ENCODE data around the gene CCNL2. TPM values are rescaled to one million over a fixed set of nuclear protein-coding genes. Genes with fewer than 3 reads are reported as not detected.
"Not testable (repeated sequence)": the region's sequence is repeated elsewhere in the genome, so short reads cannot be mapped to it uniquely, and the experiment has no call there.

CCNL2 gene
- total and polyA plus RNA-seq, 2 experiments from 2014 or later = 230 to 301 TPM

DNA sequence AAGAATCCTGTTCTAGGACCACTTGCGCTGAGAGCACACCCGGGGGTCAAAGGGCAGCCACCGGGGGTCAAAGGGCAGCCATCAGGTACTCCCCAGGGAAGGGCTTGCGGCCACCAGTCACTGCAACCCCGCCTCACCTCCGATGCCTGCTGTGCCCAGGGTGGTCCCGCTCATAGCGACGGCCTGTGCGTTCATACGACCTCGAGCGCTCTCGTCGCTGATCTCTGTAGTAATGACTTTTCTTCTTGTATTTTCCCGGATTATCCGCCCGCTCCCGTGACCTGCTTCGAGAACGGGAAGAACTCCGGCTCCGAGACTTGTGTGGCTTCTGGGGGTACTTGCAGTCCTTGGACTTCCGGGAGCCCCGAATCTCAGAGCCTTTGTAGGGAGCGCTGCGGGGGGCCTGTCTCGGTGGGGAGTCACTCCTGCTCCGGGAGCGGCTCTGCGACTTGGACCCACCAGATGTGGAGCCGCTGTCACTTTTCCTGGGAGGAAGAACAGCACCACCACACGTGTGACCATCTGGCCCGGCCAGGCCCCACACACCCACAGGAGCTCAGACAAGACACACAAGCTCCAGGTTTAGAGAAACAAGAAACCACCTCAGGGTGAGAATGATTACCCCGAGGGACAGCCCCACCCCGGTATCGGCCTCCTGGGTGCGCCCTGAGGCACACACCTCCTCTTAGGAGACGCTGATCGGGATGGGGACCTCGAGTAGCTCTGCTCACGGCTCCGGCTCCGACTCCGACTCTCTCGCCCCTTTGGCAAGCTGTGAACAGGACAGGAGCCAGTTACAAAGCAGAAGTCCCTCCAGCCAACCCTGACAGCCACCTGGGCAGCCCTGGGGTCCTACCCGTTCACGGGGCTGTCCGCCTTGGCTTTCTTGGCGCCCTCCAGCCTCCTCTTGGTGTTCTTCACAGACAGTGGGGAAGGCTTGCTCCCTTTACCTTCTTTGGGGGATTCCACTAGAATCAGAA is 11.7 kb downstream of the CCNL2 start:
- no peaks in the 10 kb centered on the region for H3K4me1 ChIP-seq (ENCODE audit: low read depth)
- no peak overlapping the region for H3K27ac ChIP-seq
- no peak overlapping the region for H3K4me3 ChIP-seq
- peaks cover 55% of the 10 kb centered on the region for H3K36me3 ChIP-seq
- H3K27me3 ChIP-seq = no peaks in the 10 kb centered on the region
- H3K9me3 ChIP-seq (ENCODE audit: low read depth) = no peaks in the 10 kb centered on the region
- DNase-seq (ENCODE audit: low read depth in 1 of 2, low spot score in 1 of 2) = no peak
- TF ChIP-seq, protein P1, sequence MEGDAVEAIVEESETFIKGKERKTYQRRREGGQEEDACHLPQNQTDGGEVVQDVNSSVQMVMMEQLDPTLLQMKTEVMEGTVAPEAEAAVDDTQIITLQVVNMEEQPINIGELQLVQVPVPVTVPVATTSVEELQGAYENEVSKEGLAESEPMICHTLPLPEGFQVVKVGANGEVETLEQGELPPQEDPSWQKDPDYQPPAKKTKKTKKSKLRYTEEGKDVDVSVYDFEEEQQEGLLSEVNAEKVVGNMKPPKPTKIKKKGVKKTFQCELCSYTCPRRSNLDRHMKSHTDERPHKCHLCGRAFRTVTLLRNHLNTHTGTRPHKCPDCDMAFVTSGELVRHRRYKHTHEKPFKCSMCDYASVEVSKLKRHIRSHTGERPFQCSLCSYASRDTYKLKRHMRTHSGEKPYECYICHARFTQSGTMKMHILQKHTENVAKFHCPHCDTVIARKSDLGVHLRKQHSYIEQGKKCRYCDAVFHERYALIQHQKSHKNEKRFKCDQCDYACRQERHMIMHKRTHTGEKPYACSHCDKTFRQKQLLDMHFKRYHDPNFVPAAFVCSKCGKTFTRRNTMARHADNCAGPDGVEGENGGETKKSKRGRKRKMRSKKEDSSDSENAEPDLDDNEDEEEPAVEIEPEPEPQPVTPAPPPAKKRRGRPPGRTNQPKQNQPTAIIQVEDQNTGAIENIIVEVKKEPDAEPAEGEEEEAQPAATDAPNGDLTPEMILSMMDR (IDR thresholded peaks at IDR 0.05; ENCODE audit: low read depth, low read length) = no peak

DNA sequence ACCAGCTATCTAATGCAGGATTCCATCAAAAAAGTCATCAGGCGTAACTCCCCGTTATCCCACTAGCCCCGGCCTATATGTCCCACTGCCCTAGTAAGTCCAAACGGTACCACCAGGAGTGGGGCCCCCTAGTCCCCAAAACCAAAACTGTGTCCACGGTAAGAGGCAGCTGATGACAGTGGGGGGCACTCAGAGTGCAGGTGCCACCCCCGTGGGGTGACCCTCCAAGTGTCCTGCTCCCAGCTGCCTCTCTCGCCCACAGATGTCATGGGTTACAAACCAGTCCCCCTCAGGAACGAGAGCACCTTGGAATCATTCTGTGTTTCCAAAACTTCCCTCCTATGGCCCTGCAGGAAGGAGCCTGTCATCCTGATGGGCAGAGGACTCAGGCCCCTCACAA is 13.2 kb downstream of the CCNL2 start:
- TF ChIP-seq, protein P1 (IDR thresholded peaks at IDR 0.05; ENCODE audit: low read depth, low read length) = no peak
- Histone ChIP-seq H3K27ac (no peak overlapping the region), H3K9me3 (ENCODE audit: low read depth) (no peaks in the 10 kb centered on the region), H3K4me3 (no peak overlapping the region), H3K36me3 (peaks cover 41% of the 10 kb centered on the region), H3K27me3 (no peaks in the 10 kb centered on the region), H3K4me1 (ENCODE audit: low read depth) (no peaks in the 10 kb centered on the region)
- DNase-seq (ENCODE audit: low read depth in 1 of 2, low spot score in 1 of 2) = no peak

DNA sequence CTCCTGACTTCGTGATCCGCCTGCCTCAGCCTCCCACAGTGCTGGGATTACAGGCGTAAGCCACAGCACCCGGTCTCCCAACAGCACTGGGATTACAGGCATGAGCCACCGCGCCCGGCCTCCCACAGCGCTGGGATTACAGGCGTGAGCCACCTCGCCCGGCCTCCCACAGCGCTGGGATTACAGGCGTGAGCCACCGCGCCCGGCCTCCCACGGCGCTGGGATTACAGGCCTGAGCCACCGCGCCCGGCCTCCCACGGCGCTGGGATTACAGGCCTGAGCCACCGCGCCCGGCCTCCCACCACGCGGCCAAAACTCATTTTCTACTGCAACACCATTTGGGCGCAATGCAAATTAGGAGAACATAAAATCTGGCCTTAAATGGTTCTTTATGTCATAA is 13.8 kb downstream of the CCNL2 start:
- H3K4me1 ChIP-seq (ENCODE audit: low read depth); H3K4me3 ChIP-seq; H3K27ac ChIP-seq; DNase-seq (ENCODE audit: low read depth in 1 of 2, low spot score in 1 of 2); H3K9me3 ChIP-seq (ENCODE audit: low read depth); H3K27me3 ChIP-seq: not testable (repeated sequence)
- peaks cover 35% of the 10 kb centered on the region for H3K36me3 ChIP-seq

DNA sequence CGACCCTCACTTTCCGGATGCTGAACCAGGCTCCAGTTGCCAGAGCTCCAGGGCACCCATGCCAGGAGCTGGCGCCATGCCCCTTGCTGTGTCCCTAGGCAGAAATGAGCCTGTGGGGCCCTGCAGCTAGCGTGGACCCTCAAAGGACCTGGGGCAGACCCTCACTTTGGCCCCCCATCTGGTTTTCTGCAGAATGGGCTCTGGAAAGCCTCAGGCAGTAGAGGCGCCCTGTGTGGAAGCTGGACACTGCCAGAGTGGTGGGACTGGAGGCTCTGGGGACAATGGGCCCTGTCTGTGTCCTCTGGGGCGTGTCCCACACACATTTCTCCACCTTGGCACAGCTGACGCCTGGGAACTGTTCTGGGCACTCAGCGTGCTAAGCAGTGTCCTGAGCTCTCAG is 17.8 kb downstream of the CCNL2 start:
- DNase-seq (ENCODE audit: low read depth in 1 of 2, low spot score in 1 of 2) = no peak
- Histone ChIP-seq H3K36me3 (peaks cover 3% of the 10 kb centered on the region), H3K4me1 (ENCODE audit: low read depth) (no peaks in the 10 kb centered on the region), H3K27ac (no peak overlapping the region), H3K27me3 (no peaks in the 10 kb centered on the region), H3K9me3 (ENCODE audit: low read depth) (no peaks in the 10 kb centered on the region), H3K4me3 (no peak overlapping the region)
- TF ChIP-seq, protein P1 (IDR thresholded peaks at IDR 0.05; ENCODE audit: low read depth, low read length) = no peak

DNA sequence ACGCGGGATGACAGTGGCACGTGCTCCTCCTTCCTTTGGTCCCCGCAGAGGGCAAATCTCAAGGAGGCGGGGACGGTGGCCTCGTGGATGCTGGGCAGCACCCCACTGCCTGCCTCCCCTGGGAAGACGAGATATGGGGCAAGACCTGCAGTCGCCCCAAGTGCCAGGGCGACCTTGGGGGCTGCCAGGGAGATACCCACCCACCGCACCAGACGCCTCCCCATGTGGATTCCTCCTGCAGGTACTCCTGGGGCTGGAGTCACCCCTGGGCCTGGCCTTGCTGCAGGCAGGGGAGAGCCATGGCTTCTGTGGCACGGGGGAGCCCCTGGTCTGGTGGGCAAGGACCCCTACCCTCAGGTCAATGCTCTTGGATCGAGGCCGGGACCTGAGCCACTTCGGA is 18.3 kb downstream of the CCNL2 start:
- Histone ChIP-seq H3K27me3 (no peaks in the 10 kb centered on the region), H3K4me1 (ENCODE audit: low read depth) (no peaks in the 10 kb centered on the region), H3K9me3 (ENCODE audit: low read depth) (no peaks in the 10 kb centered on the region), H3K4me3 (no peak overlapping the region), H3K36me3 (no peaks in the 10 kb centered on the region), H3K27ac (no peak overlapping the region)
- TF ChIP-seq, protein P1 (IDR thresholded peaks at IDR 0.05; ENCODE audit: low read depth, low read length) = no peak
- no peak for DNase-seq (ENCODE audit: low read depth in 1 of 2, low spot score in 1 of 2)

DNA sequence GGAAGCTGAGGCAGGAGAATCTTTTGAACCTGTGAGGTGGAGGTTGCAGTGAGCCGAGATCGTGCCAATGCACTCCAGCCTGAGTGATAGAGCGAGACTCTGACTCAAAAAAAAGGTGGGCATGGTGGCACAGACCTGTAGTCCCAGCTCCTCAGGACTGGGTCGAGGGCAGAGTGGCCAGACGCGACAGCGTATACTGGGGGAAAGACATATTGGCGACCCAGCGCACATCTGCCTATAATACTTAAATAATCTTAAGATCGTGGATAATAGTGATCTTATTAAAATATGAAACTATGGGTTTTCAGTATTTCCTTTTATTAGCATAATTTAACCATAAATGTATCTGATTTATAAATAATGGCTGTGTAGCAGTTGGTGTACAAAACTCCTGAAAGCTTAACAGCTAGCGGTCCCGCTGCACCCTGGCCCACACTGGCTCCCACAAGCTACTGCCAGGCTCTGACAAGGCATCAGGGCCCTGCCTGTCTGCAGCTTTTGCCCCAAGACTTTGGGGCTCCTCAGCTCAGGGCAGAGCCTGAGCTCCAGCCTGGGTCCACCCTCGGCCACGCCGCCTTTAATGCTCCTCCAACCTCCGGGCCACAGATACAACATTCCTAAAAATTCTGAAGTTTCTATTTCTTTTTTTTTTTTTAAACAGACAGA is 21.5 kb downstream of the CCNL2 start:
- peaks cover 4% of the 10 kb centered on the region for H3K36me3 ChIP-seq
- no peak for DNase-seq (ENCODE audit: low read depth in 1 of 2, low spot score in 1 of 2)
- H3K4me1 ChIP-seq (ENCODE audit: low read depth) = peaks cover 5% of the 10 kb centered on the region

More for the DNA sequence above, 21.5 kb downstream of the CCNL2 start:
- H3K27me3 ChIP-seq = no peaks in the 10 kb centered on the region
- TF ChIP-seq, protein P1 (IDR thresholded peaks at IDR 0.05; ENCODE audit: low read depth, low read length) = no peak
- no peaks in the 10 kb centered on the region for H3K9me3 ChIP-seq (ENCODE audit: low read depth)
- H3K27ac ChIP-seq = no peak overlapping the region
- no peak overlapping the region for H3K4me3 ChIP-seq

Data from cardiac muscle cell (in vitro differentiated cells and primary cell).